ENCODE data around the gene COL7A1. TPM values are rescaled to one million over a fixed set of nuclear protein-coding genes. Genes with fewer than 3 reads are reported as not detected.

Gene COL7A1
- total RNA-seq, 4 donors from 2014 or later, result 0.88 to 21.6 (median 19.1) TPM

DNA sequence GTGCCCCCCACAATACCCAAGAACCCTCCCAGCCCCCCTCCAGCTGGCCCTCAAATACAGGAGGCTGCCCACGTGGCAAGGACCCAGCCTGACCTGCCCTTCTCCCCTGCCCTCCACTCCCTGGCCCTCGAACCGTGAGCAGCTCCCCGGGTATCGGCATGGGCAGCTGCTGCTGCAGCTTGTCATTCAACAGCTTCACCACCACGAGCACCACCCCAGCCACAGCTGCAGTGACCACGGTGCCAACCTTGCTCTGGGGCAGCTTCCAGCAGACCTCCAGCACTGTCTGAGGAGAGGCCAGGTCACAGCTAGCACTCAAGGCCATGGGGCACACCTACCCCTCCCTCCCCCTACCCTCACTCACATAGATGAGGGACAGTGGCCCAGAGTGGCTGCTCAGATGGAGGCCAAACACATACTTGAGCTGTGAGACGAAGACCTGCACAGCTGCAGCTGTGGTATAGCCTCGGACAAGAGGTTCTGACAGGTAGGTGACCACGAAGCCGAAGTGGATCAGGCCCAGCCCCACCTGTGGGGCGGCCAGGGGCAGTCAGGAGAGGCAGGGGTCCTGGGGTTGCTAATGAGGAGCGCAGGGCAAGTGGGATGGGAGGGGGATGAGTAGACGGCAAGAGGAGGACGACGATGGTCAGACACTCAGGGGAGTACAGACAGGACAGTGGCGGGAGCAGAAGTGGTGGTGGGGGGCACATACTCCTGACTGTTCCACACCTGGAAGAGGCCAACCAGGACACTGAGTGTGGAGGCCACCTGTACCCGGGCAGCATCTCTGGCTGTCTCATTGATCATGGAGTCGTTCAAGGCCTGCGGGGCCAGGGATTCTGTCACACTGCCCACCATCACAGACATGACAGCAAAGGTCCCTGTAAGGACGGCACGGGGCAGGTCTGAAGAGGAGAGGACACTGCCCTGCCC is 36.7 kb upstream of the COL7A1 start:
- no peaks in the 10 kb centered on the region for H3K36me3 ChIP-seq
- H3K27me3 ChIP-seq, result no peaks in the 10 kb centered on the region
- DNase-seq, result no peak
- no peak overlapping the region for H3K4me3 ChIP-seq
- H3K27ac ChIP-seq, result no peak overlapping the region
- TF ChIP-seq POLR2A (IDR thresholded peaks at IDR 0.05), result no peak
- TF ChIP-seq, protein P1, sequence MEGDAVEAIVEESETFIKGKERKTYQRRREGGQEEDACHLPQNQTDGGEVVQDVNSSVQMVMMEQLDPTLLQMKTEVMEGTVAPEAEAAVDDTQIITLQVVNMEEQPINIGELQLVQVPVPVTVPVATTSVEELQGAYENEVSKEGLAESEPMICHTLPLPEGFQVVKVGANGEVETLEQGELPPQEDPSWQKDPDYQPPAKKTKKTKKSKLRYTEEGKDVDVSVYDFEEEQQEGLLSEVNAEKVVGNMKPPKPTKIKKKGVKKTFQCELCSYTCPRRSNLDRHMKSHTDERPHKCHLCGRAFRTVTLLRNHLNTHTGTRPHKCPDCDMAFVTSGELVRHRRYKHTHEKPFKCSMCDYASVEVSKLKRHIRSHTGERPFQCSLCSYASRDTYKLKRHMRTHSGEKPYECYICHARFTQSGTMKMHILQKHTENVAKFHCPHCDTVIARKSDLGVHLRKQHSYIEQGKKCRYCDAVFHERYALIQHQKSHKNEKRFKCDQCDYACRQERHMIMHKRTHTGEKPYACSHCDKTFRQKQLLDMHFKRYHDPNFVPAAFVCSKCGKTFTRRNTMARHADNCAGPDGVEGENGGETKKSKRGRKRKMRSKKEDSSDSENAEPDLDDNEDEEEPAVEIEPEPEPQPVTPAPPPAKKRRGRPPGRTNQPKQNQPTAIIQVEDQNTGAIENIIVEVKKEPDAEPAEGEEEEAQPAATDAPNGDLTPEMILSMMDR (IDR thresholded peaks at IDR 0.05), result no peak
- H3K4me1 ChIP-seq, result peaks cover 0 to 5% of the 10 kb centered on the region in 2 donors
- intact Hi-C loops (cut with DNase I; ENCODE audit: low total_unique reads), result no loop called here
- H3K9me3 ChIP-seq, result no peaks in the 10 kb centered on the region

DNA sequence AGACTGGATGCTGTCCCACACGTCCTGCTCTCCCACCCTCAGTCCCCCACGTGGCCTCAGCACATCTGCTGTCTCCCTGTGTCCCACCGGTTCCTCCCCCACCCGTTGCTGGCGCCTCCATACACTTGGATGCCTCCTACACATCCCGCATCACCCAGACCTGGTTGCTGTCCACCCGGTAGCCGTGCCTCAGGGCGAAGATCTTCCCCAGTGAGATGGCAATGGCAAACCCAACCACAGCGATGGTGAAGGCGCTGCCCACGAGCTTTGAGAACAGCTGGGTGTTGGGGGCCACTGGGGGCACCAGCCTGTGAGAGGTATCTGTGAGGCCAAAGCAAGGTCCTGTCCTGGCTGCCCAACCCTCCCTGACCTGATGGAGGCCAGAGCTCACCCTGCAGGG is 35.7 kb upstream of the COL7A1 start:
- Histone ChIP-seq H3K27me3 (no peaks in the 10 kb centered on the region), H3K4me1 (no peaks in the 10 kb centered on the region), H3K4me3 (no peak overlapping the region), H3K27ac (no peak overlapping the region), H3K9me3 (no peaks in the 10 kb centered on the region), H3K36me3 (no peaks in the 10 kb centered on the region)
- intact Hi-C loops (cut with DNase I; ENCODE audit: low total_unique reads), result no loop called here
- no peak for TF ChIP-seq POLR2A (IDR thresholded peaks at IDR 0.05)
- TF ChIP-seq, protein P1 (IDR thresholded peaks at IDR 0.05), result no peak
- DNase-seq, result no peak

DNA sequence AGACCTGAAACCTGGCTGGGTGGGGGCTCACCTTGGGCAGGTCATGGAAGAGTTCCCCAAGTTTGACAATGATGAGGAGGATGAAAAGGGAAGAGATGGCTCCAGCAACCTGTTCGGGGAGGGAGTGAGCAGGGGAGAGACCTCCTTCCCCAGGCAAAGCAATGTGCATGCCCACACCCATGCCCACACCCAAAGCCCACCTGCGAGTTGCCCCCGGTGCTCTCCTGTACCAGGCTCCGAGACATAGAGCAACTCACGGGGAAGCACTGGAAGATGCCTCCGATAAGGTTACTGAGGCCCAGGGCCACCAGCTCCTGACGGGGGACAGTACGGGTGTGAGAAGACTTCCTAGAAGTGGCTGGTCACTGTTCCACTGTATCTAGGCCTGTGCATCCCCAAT is 35.3 kb upstream of the COL7A1 start:
- no peak for DNase-seq
- Histone ChIP-seq H3K9me3 (no peaks in the 10 kb centered on the region), H3K36me3 (no peaks in the 10 kb centered on the region), H3K27ac (no peak overlapping the region), H3K4me1 (no peaks in the 10 kb centered on the region), H3K27me3 (no peaks in the 10 kb centered on the region), H3K4me3 (no peak overlapping the region)
- no peak for TF ChIP-seq POLR2A (IDR thresholded peaks at IDR 0.05)
- TF ChIP-seq, protein P1 (IDR thresholded peaks at IDR 0.05), result no peak
- intact Hi-C loops (cut with DNase I; ENCODE audit: low total_unique reads), result no loop called here

DNA sequence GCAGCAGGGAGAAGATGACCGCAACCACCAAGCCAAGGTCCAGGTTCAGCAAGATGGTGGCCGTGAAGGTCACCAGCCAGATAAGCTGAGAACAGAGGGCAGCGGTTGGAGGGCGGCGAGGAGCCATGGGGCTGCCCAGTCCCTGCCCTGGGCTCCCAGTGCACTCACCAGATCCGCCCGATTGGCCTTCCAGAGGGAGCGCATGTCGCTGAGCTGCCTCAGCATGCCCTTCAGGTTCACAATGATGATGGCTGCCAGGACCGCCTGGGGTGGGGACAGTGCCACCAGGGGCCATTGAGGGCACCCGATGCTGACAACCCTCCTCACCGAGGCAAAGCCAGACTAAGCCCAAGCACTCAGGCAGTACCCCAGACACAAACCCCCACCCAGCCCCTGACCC is 34.8 kb upstream of the COL7A1 start:
- Histone ChIP-seq H3K27ac (no peak overlapping the region), H3K27me3 (no peaks in the 10 kb centered on the region), H3K9me3 (no peaks in the 10 kb centered on the region), H3K4me3 (no peak overlapping the region), H3K4me1 (no peaks in the 10 kb centered on the region), H3K36me3 (no peaks in the 10 kb centered on the region)
- TF ChIP-seq, protein P1 (IDR thresholded peaks at IDR 0.05), result no peak
- no peak for TF ChIP-seq POLR2A (IDR thresholded peaks at IDR 0.05)
- intact Hi-C loops (cut with DNase I; ENCODE audit: low total_unique reads), result no loop called here
- no peak for DNase-seq

DNA sequence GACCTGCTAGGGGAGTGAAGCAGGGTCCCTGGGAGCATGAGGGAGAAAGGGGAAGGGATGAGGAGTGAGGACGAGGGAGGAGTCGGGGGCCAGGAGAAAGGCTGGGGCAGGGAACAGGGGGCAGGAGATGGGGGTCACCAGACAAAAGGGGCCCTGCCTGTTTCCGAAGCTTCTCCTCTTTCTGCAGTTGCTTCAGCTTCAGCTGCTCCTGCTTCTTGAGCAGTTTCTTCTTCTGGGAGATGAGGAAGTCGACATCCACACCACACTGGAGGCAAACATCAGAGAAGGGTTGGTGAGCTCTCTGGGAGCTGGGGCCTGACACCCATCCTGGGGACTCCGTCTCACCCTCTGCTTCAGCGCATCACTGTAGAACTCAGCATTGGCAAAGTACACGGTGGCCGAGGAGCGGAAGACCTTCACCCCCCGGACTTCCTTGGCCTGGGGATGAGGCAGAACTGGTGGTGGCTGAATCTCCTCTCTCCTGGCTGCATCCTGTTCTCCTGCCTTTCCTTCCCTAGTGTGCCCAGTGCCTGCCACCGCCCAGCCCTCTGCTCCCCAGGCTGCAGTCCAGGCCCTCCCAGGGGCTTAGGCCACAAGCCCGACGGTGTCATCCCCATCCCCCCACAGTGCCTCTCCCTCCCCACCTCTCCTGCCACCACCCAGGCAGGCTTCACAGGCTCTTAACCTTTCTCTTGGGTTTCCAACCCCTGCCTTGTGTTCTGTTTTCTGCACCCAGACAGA is 33.3 kb upstream of the COL7A1 start:
- H3K4me3 ChIP-seq, result no peak overlapping the region
- no peaks in the 10 kb centered on the region for H3K36me3 ChIP-seq
- H3K9me3 ChIP-seq, result no peaks in the 10 kb centered on the region
- no peak overlapping the region for H3K27ac ChIP-seq
- H3K27me3 ChIP-seq, result no peaks in the 10 kb centered on the region
- intact Hi-C loops (cut with DNase I; ENCODE audit: low total_unique reads), result no loop called here
- no peak for DNase-seq
- H3K4me1 ChIP-seq, result no peaks in the 10 kb centered on the region
- no peak for TF ChIP-seq POLR2A (IDR thresholded peaks at IDR 0.05)
- TF ChIP-seq, protein P1 (IDR thresholded peaks at IDR 0.05), result no peak

Measured in uterus (tissue), 4 donors.